Measurements from ENCODE around the gene YTHDF2.
A peak's percentile ranks its signal among the peaks of the same experiment; 100 is the strongest.
"Not testable (repeated sequence)": the region's sequence is repeated elsewhere in the genome, so short reads cannot be mapped to it uniquely, and the experiment has no call there.

Gene YTHDF2

GRCh38 chr1:28792644-28793121 lies 55.9 kb downstream of the YTHDF2 start (continued):
- TF ChIP-seq HIC1 (tag by site-specific recombination; IDR thresholded peaks at IDR 0.05), result peak; percentile 38; the same call in 1 of the 2 replicates
- TF ChIP-seq OSR2 (tag by site-specific recombination; IDR thresholded peaks at IDR 0.05), result peak; percentile 75
- TF ChIP-seq ZNF394 (tag by site-specific recombination; IDR thresholded peaks at IDR 0.05; ENCODE audit: borderline replicate concordance), result no peak
- TF ChIP-seq ZNF629 (tag by site-specific recombination; IDR thresholded peaks at IDR 0.05), result peak; percentile 75
- TF ChIP-seq ZBTB21 (tag by site-specific recombination; IDR thresholded peaks at IDR 0.05), result 0 out of 2 replicates have a peak, but pooled peaks have one; percentile 20
- no peak for TF ChIP-seq ZNF112 (tag by site-specific recombination; IDR thresholded peaks at IDR 0.05)
- TF ChIP-seq FEZF1 (tag by site-specific recombination; IDR thresholded peaks at IDR 0.05), result peak; percentile 71
- no peak for TF ChIP-seq ZNF10 (tag by site-specific recombination; IDR thresholded peaks at IDR 0.05)
- no peak for TF ChIP-seq ZBTB1 (tag by site-specific recombination; IDR thresholded peaks at IDR 0.05)
- peak; percentile 74 for TF ChIP-seq SP7 (tag by site-specific recombination; IDR thresholded peaks at IDR 0.05)
- TF ChIP-seq ZNF776 (tag by site-specific recombination; IDR thresholded peaks at IDR 0.05; ENCODE audit: borderline replicate concordance), result no peak
- peak; percentile 81; the same call in 1 of the 2 replicates for TF ChIP-seq TSHZ1 (tag by site-specific recombination; IDR thresholded peaks at IDR 0.05; ENCODE audit: borderline replicate concordance)
- peak; percentile 82 for TF ChIP-seq ZEB2 (tag by site-specific recombination; IDR thresholded peaks at IDR 0.05)
- TF ChIP-seq, protein P1, sequence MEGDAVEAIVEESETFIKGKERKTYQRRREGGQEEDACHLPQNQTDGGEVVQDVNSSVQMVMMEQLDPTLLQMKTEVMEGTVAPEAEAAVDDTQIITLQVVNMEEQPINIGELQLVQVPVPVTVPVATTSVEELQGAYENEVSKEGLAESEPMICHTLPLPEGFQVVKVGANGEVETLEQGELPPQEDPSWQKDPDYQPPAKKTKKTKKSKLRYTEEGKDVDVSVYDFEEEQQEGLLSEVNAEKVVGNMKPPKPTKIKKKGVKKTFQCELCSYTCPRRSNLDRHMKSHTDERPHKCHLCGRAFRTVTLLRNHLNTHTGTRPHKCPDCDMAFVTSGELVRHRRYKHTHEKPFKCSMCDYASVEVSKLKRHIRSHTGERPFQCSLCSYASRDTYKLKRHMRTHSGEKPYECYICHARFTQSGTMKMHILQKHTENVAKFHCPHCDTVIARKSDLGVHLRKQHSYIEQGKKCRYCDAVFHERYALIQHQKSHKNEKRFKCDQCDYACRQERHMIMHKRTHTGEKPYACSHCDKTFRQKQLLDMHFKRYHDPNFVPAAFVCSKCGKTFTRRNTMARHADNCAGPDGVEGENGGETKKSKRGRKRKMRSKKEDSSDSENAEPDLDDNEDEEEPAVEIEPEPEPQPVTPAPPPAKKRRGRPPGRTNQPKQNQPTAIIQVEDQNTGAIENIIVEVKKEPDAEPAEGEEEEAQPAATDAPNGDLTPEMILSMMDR (tag by site-specific recombination; IDR thresholded peaks at IDR 0.05), result no peak
- TF ChIP-seq ZFP69B (tag by site-specific recombination; IDR thresholded peaks at IDR 0.05), result no peak
- no peak for TF ChIP-seq HOXA7 (CRISPR knock-in tag; IDR thresholded peaks at IDR 0.05; ENCODE audit: borderline replicate concordance)

DNA sequence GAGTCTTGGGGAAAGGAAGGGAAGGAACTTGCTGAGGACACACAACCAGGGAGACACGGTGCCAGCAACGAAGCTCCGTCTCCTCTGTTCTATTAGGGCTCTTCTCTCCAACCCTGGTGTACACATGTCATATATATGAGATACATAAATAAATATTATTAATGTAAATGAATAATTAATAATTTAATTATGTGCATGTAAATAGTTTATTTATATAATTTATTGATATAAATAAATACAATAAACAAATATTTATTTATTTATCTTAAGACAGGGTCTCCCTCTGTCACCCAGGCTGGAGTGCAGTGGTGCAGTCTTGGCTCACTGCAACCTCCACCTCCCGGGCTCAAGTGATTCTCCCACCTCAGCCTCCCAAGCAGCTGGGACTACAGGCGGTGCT lies 57.8 kb downstream of the YTHDF2 start:
- CTCF ChIA-PET, result interaction anchor here (1.1 to 2.2 kb wide), 3 partner anchors 10 to 83 kb away, joined by 6 to 10 read pairs (median 8); no protein-coding TSS in a partner anchor
- POLR2A ChIA-PET; H3K9me3 ChIP-seq (ENCODE audit: control insufficient read depth, insufficient read depth, low read depth, low read length); H3K27ac ChIP-seq (ENCODE audit: extremely low read depth, low read depth, low read length); H3K4me3 ChIP-seq (ENCODE audit: low read depth, low read length); H3K36me3 ChIP-seq (ENCODE audit: control insufficient read depth in 2 of 2, insufficient read depth in 1 of 2, low read length in 2 of 2); H3K4me1 ChIP-seq (ENCODE audit: control insufficient read depth, insufficient read depth, low read length): not testable (repeated sequence)
